Right atrium auricular region (tissue), 2 donors: ENCODE results near the gene CPNE5. TPM values are rescaled to one million over a fixed set of nuclear protein-coding genes. Genes with fewer than 3 reads are reported as not detected.
"Not testable (repeated sequence)": the region's sequence is repeated elsewhere in the genome, so short reads cannot be mapped to it uniquely, and the experiment has no call there.

Experiments used
- DNase-seq: peaks from one replicate; pipeline ENCODE4 v3.0.0-alpha.2; 2019; ENCODE audit warnings: low spot score
- H3K27ac ChIP-seq, 2 donors: fragments of 200-600 bp; sonication (generic); 1 replicate in 1 of 2; 2 replicates in 1 of 2; pipeline ENCODE4 v1.5.1; 2016 to 2019
- H3K27me3 ChIP-seq, 2 donors: fragments of 200-600 bp; sonication (generic); one replicate each; pipeline versions ENCODE4 v1.5.1 to v1.6.0; 2017 to 2019
- H3K36me3 ChIP-seq: fragments of 200-600 bp; sonication (generic); one replicate; pipeline ENCODE4 v1.5.1; 2016
- H3K4me1 ChIP-seq, 2 donors: fragments of 200-600 bp; sonication (generic); one replicate each; pipeline versions ENCODE4 v1.5.1 to v1.6.0; 2017 to 2019
- H3K4me3 ChIP-seq, 2 donors: fragments of 200-600 bp; sonication (generic); 1 replicate in 1 of 2; 2 replicates in 1 of 2; pipeline ENCODE4 v1.5.1; 2017 to 2019; ENCODE audit warnings: mild to moderate bottlenecking in 1 of 2, moderate library complexity in 1 of 2
- H3K9me3 ChIP-seq, 2 donors: fragments of 200-600 bp; sonication (generic); one replicate each; pipeline ENCODE4 v1.5.1; 2019
- total RNA-seq, 2 donors: library from RNA; depleted of rRNA; stranded (reverse); fragments of >200 nt; gene quantifications; one replicate each; pipeline ENCODE4 v1.1.0, GENCODE V29; 2016
- TF ChIP-seq, protein P1 (sequence below), 2 donors: fragments of 200-600 bp; sonication (generic); IDR thresholded peaks; one replicate each; pipeline ENCODE4 v1.5.1; 2019; ENCODE audit warnings: antibody characterized with exemption in 2 of 2

The CPNE5 gene
- total RNA-seq, 2 donors from 2014 or later: 36.7 to 47.4 TPM

DNA sequence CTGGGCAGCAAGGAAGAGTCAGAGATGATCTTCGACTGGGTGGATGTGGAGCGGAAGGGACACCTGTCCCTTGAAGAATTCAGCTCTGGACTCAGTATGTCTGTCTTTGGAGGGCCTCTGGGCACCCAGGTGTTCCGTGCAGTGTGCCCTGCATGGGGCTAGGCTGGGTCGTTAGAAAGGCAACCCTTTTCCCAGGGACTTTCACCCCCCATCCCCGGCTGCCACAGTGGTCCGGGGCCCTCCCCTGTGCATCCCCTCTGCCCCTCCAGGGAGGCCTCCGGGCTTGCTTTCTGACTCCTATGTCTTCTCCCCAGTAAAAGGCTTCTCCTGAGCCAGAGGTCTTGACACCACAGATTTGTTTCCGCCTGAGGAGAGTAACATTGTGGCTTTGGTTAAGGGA lies 125.4 kb downstream of the CPNE5 start:
- TF ChIP-seq, protein P1, sequence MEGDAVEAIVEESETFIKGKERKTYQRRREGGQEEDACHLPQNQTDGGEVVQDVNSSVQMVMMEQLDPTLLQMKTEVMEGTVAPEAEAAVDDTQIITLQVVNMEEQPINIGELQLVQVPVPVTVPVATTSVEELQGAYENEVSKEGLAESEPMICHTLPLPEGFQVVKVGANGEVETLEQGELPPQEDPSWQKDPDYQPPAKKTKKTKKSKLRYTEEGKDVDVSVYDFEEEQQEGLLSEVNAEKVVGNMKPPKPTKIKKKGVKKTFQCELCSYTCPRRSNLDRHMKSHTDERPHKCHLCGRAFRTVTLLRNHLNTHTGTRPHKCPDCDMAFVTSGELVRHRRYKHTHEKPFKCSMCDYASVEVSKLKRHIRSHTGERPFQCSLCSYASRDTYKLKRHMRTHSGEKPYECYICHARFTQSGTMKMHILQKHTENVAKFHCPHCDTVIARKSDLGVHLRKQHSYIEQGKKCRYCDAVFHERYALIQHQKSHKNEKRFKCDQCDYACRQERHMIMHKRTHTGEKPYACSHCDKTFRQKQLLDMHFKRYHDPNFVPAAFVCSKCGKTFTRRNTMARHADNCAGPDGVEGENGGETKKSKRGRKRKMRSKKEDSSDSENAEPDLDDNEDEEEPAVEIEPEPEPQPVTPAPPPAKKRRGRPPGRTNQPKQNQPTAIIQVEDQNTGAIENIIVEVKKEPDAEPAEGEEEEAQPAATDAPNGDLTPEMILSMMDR (IDR thresholded peaks at IDR 0.05): no peak

DNA sequence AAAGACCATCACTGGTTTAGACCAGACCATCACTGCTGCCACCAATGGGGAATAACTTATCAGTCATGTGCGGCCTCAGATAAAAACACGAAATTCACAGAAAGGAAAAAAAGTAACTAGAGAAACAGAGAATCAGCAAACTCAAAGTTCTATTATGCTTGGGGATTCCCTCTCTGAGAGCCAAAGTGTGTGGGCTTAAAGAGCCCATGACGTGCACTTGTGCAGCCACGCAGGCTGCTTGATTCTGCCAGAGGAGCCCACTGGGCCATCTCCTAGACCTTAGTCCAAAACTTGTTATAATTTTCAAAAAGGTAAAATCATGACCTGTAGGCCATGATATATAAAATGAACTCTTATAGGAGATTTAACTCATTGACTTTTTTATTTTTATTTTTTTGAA lies 126.4 kb downstream of the CPNE5 start:
- Histone ChIP-seq H3K4me1 (no peaks in the 10 kb centered on the region), H3K36me3 (no peaks in the 10 kb centered on the region), H3K4me3 (no peak overlapping the region), H3K27ac (no peak overlapping the region), H3K9me3 (no peaks in the 10 kb centered on the region), H3K27me3 (no peaks in the 10 kb centered on the region)
- DNase-seq: no peak
- TF ChIP-seq, protein P1 (IDR thresholded peaks at IDR 0.05): no peak

More for the DNA sequence above, 125.4 kb downstream of the CPNE5 start:
- Histone ChIP-seq H3K27ac (no peak overlapping the region), H3K36me3 (no peaks in the 10 kb centered on the region), H3K9me3 (no peaks in the 10 kb centered on the region), H3K27me3 (no peaks in the 10 kb centered on the region), H3K4me1 (no peaks in the 10 kb centered on the region), H3K4me3 (no peak overlapping the region)
- no peak for DNase-seq

DNA sequence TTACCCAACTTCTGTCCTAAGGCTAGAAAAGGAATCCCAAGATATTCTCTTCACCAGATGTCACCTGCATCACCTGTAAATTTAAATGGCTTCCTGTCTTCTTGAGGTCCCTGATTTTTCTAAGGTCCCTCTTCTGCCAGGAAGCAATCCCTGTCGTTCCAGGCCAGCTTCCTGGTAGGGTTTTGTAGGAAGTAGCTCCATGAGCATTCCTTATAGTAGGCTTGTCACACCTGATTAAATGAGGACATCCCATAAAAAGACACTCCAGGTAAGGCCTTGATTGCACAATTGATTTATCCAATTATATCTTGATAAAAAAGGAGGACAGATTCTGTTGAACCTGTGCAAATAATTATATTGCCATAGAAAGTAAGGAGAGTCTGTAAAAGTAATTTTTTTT lies 132.9 kb downstream of the CPNE5 start:
- DNase-seq: no peak
- Histone ChIP-seq H3K4me3 (no peak overlapping the region), H3K27me3 (no peaks in the 10 kb centered on the region), H3K27ac (no peak overlapping the region), H3K9me3 (no peaks in the 10 kb centered on the region), H3K4me1 (no peaks in the 10 kb centered on the region), H3K36me3 (no peaks in the 10 kb centered on the region)
- TF ChIP-seq, protein P1 (IDR thresholded peaks at IDR 0.05): no peak

DNA sequence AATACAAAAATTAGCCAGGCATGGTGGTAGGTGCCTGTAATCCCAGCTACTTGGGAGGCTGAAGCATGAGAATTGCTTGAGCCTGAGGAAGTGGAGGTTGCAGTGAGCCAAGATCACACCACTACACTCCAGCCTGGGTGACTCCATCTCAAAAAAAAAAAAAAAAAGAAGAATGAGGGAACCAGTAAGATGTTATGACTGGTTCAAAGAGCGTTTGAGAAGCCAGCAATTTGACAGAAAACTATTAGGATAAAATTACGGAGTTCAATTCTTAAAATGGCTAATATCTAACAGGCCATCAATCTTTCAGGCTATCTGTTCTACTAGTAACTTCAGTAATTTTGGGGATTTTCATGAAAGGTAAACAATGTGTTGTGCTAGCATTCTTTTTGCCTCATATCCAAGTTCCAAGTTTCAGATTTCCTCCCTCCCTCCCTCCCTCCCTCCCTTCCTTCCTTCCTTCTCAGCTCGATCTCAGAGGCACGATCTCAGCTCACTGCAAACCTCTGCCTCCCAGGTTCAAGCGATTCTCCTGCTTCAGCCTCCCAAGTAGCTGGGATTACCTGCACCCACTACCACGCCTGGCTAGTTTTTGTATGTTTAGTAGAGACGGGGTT lies 134.2 kb downstream of the CPNE5 start:
- not testable (repeated sequence) for H3K9me3 ChIP-seq

DNA sequence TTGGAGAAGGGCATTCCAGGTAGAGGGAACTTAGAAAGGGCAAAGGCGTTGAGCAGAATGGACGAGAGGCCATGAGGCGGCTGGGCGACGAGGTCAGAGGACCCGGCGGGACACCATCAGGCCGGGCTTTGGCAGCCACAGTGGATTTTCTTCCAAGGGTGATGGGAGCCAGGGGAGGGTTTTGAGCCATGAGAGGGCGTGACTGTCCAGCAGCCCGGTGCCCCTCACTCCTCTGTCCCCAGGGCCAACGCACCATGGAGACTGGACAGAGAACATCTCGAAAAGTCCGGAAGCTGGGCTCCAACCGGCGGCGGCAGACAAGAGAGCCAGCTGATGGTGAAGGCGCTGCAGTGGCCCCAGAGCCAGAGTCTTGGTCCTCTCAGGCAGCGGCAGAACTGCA lies 135.3 kb downstream of the CPNE5 start:
- Histone ChIP-seq H3K27me3 (no peaks in the 10 kb centered on the region), H3K4me1 (no peaks in the 10 kb centered on the region), H3K36me3 (no peaks in the 10 kb centered on the region), H3K9me3 (no peaks in the 10 kb centered on the region), H3K27ac (no peak overlapping the region), H3K4me3 (no peak overlapping the region)
- TF ChIP-seq, protein P1 (IDR thresholded peaks at IDR 0.05): no peak
- DNase-seq: no peak

More for the DNA sequence above, 134.2 kb downstream of the CPNE5 start:
- H3K36me3 ChIP-seq, H3K27ac ChIP-seq, DNase-seq, H3K4me3 ChIP-seq, H3K27me3 ChIP-seq, H3K4me1 ChIP-seq: not testable (repeated sequence)

DNA sequence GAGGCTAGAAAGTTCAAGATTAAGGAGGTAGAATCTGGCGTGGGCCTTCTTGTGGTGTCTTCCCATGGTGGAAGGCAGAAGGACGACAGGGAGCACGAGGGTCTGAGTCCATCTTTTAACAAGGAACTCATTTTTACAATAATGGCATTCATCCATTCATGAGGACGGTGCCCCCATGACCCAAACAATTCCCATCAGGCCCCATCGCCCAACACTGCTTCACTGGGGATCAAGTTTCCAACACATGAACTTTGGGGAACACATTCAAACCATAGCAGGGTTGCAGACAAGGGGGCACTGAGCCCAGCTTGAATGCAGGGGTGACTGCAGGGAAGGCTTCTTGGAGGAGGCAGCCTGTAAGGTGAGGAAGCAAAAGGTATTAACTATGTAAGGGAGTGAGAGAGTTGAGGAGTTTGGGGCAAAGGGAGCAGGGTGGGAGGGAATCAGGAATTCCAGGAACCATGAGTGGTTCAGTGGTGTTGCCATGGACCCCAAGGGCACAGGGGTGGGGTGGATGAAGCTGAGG lies 136.1 kb downstream of the CPNE5 start:
- H3K27me3 ChIP-seq: no peaks in the 10 kb centered on the region
- H3K9me3 ChIP-seq: no peaks in the 10 kb centered on the region
- TF ChIP-seq, protein P1 (IDR thresholded peaks at IDR 0.05): no peak
- DNase-seq: no peak
- H3K36me3 ChIP-seq: no peaks in the 10 kb centered on the region
- H3K27ac ChIP-seq: no peak overlapping the region
- no peaks in the 10 kb centered on the region for H3K4me1 ChIP-seq
- H3K4me3 ChIP-seq: no peak overlapping the region
